ENCODE data around the gene USP21. TPM values are rescaled to one million over a fixed set of nuclear protein-coding genes. Genes with fewer than 3 reads are reported as not detected.

Gene USP21, protein sequence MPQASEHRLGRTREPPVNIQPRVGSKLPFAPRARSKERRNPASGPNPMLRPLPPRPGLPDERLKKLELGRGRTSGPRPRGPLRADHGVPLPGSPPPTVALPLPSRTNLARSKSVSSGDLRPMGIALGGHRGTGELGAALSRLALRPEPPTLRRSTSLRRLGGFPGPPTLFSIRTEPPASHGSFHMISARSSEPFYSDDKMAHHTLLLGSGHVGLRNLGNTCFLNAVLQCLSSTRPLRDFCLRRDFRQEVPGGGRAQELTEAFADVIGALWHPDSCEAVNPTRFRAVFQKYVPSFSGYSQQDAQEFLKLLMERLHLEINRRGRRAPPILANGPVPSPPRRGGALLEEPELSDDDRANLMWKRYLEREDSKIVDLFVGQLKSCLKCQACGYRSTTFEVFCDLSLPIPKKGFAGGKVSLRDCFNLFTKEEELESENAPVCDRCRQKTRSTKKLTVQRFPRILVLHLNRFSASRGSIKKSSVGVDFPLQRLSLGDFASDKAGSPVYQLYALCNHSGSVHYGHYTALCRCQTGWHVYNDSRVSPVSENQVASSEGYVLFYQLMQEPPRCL
- 5.3 and 5.5 TPM in 2 replicates for total RNA-seq

DNA sequence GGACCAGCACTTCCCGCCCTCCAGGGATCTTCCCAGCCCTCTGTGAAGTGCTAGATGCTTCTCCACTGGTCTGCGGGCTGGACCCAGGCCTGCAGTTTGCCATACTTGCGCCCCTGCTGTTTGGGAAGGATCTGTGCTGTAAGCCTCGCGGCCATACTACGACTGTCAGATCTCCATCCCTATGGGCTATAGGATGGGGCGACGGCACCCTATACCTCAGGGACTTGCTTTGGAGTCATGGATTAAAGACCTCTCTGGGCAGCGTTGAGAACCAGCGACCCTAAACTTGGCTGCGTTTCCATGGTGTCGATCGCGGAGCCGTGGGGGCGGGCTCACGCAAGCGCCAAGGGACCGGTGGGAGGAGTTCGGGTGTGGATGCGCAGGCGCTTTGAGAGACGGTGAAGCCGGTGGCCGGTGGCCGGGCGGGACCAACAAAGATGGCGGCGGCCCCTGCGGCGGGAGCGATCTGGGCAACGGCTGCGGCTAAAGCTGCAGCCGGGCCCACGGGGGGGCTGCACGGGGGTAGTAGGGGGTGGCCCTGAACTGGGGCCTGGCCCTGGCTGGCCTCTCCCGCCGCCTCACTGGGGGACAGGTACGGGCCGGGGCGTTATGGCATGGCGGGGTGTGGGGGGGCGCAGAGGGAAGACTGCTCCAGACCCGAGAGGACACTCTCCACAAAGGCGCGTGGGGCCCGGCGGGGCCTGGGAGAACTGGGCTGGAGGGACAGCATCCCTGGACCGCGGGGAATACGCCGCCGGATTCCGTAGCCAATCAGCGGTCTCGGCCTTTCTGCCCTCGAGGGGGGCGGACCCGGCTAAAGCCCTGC lies at the start of gene USP21:
Gene USP21 (plus strand): TSS at position 414 of the 826 bp plus-strand sequence. CDS start 1,141 bp downstream, outside the sequence.

DNA sequence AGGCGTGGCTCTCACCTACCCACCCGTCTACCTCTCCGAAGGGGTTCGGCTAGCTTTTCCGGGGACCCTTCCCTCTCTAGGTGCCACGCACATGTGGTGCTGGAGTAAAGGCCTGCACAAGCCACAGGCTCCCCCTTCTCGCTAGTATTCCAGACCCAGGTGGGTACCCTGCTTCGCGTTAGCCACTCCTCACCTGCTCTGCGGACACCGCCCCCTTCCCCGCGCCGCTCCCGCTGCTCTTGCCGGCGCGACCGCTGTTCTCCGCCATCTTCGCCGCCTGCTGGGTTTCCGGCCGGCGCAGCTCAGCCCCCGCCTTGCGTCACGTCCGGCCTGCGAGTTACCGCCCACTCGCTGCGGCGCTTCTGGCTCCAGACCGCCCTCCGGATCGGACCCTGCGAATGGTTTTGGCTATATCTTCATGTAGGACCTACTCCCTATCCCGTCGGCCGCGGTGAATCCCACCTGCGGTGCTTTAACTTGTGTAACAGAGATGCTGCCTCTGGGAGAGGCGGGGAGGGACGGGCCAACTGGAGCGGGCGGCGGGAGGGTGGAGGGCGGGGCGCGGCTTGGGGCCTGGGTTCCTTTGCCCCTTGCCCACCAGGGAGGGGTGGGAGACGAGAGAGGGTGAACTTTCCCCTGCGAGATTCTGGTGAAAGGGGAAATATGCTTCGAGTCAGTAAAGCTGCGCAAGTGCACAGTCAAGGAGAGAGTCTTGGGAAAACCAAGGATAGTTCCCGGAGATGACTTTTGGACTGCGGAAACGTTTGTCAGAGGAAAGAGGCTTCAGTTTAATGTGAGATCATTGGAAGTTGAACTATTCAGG lies 41.3 kb upstream of the USP21 start, which contains the start of the genes NIT1 and PFDN2:
Gene NIT1 (plus strand): TSS at position 347 of the 823 bp plus-strand sequence. CDS start 72 bp downstream, at position 419.
Gene PFDN2 (minus strand): TSS at position 279 of the 823 bp plus-strand sequence. CDS start 11 bp downstream, at position 268.

DNA sequence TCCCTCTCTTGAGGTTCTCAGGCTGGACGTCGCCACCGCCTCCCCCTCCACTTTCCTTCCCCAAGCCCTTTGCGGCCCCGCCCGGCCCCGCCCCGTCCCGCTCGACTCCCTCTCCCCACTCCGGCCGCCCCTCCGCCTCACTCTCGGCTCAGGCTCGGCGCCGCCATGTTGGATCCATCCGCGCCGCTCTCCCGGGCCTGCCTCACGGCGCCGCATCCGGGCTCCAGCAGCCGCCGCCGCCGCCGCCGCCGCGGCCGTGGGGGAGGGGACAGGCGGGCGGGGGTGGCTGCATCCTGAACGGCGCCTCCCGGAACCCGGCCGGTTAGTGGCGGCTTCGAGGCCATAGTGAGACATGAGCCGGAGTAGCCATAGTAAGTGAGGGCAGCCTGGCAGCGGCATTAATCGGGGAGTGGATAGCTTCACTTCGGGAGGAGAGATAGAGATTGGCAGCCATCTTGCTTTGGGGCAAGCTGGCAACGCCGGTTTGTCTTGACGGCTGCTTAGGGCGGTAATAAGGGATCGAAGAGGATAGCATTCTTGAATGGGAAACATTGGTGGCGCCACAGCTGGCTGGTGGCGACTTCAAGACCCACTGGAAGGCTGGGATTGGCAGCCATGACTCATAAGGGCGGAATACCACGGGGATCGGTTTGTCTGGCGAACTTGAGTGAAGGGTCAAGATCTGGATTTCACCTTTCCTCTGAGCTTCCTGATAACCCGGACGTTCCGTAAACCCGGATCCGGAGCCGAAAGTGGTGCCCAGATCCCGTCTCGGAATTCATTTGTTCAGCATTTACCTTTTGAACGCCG lies 26.7 kb upstream of the USP21 start, which contains the start of gene DEDD:
Gene DEDD (minus strand): TSS at position 258 of the 810 bp plus-strand sequence. CDS start 8,205 bp downstream, outside the sequence.

DNA sequence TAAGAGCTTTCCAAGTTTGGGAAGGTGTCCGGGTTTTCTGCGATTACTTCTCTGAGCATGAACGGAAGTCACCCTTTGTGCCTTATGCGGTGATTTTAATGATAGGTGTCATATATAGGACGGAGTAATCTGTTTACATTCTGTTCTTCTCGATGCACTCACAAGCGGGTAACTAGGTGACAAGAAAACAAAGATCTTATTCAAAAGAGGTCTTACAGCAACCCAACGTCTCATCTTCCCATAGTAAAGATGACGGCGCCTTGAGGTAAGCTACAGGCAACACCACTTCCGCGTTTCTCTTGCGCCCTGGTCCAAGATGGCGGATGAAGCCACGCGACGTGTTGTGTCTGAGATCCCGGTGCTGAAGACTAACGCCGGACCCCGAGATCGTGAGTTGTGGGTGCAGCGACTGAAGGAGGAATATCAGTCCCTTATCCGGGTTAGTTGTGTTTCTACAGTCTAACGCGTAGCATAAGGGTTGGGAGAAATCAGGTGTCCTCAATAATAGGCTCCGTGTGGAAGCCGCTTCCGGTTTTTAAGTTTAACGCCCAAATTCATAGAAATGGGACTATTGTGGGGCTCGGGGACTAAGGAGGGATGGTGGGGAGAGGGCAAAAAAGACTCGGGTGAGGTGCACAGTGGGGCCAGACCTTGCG lies 5.5 kb upstream of the USP21 start, which contains the start of gene UFC1:
Gene UFC1 (plus strand): TSS at position 297 of the 656 bp plus-strand sequence. CDS start 20 bp downstream, at position 317.

DNA sequence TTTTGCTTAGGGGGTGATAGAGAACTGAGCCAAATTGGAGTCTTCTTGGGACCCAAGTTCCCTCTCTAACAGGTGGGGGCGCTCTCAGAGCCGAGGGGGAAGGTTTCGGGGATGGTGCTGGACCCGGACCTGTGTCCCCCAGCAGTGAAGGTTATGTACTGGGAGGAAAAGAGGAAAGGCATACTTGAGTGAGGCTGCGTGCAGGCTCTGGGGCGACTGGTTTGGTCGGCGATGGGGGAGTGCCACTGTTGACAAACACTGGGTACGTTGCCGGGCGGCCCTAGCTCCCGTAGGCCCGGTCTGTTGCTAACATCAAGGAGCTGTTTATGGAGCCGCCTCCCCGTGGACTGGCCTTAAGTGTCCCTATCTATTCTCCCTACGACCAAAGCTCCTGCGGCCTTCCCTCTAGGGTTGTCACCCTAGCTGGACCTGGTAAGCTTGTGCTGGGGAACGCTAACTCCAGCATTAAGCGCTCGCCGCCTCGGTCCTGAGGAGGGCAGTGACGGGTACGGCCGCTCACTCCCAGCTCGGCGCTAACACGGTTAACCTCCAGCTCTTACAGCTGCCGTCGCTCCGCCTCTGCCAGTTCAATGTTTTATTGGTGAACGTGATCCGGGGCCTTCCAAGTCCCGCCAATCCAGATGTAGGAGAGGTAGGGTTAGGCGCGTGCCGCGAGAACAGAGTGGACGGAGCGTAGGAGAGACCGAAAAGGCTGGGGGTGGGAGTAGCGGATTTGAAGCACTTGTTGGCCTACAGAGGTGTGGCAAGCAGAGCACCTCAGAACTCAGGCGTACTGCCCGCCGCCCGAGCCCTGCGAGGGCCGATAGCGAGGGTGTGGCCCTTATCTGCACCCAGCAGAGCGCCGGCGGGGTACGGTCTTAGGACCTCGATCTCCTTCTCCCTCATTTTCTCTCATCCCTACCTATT lies 6.7 kb downstream of the USP21 start, which contains the start of gene PPOX:
Gene PPOX (plus strand): TSS at position 685 of the 927 bp plus-strand sequence. CDS start 422 bp downstream, outside the sequence.

DNA sequence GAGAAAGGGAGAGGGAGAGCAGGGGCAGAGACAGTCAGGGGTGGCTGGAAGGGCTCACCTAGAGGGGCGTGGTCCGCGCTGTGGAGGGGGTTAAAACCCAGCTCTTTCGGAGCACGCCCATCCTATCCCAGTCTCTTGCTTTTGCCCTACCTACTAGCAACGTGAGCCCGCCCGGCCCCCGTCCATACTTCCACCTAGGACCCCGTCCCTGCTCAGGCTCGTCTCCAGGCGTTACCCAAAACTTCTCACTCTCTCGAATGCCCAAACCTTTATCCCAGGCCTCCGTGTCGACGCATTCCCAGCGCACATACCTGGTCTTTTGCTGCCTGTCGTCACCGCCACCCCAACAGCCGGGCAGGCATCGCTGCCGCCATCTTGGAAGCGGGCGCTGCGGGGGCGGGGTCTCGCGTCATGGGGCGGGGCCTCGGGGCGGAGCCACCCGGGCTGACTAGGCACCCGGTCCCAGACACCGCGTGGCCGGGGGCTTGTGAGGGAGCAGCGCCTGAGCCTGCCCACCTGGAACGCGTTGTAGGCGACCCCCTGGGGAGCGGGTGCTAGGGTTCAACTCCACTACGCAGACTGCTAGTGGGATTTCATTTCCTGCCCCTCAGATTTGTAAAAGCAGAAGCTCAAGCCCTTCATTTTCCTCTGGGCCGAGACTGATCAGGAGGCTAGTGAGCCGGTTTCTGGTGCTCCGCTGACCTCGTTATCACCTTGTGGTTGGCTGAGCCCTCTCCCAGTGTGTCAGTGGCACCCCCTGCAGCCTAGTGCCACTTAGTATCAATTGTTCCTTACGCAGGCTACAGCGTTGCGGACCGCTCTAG lies 18.0 kb downstream of the USP21 start, which contains the start of gene B4GALT3:
Gene B4GALT3 (minus strand): TSS at position 396 of the 824 bp plus-strand sequence. CDS start 1,447 bp downstream, outside the sequence.

DNA sequence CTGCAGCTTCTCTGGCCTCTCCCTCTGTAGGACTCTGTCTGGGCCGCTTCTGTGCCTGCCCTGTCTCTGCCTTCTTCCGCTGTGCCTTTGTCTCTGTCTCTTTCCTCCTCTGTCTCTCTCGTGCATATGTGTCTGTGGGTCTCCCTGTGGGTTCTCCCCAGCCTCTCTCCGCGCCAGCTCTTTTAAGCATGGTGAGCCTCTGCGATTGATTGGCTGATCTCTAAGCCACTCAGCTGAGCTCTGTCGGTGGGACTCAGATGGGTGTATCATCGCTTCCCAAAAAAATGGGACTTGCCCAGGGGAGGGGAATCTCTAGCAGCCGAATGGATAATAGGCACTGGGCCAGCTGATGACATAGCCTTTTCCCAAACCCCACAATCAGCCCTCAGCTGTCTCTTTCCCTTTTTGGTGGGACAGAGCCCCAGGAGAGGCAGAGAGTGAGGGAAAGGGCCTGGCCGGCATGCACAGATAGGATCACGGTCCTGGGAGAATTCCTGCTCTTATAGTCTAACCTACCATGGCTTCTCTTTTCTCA lies 39.7 kb downstream of the USP21 start, which contains the start of gene ADAMTS4:
Gene ADAMTS4 (minus strand): TSS at position 158 of the 535 bp plus-strand sequence. CDS start 427 bp downstream, outside the sequence.

DNA sequence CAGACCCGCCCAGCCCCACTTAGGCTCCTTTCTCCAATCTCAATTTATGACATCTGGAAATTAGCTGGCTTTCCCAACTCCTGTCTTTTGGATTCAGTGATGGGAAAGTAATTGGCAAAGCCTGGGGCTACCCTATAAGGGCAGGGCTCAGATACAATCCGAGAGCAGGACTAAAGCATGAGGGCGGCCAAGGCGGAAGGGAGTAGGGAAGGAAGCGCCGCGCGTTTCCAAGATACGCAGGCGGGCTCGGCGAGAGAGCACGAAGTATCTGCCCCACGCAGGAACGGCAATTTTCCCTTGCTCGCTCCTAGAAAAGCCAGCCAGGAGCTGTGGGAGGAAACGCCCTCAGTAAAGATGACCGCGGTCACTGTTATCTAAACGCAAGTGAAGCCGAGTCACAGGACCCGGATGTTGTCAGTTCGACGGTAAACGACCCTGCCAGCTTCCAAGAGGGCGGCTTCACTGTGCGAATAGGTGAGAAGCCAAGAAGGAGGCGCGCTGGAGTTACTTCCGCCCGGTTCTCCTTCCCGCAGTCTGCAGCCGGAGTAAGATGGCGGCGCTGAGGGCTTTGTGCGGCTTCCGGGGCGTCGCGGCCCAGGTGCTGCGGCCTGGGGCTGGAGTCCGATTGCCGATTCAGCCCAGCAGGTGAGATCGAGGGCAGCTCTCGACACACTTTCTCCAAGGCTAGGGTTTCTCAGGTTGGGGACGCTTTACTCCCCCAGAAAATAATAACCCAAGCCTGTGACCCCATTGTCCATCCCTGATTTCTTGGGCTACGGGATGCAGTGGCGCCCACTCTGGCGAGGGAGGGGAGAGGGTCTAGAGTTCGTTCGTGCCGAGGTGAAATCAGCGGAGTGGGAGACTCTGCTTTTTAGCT lies 42.8 kb downstream of the USP21 start, which contains the start of gene NDUFS2:
Gene NDUFS2 (plus strand): TSS at position 532 of the 877 bp plus-strand sequence. CDS start 19 bp downstream, at position 551.

DNA sequence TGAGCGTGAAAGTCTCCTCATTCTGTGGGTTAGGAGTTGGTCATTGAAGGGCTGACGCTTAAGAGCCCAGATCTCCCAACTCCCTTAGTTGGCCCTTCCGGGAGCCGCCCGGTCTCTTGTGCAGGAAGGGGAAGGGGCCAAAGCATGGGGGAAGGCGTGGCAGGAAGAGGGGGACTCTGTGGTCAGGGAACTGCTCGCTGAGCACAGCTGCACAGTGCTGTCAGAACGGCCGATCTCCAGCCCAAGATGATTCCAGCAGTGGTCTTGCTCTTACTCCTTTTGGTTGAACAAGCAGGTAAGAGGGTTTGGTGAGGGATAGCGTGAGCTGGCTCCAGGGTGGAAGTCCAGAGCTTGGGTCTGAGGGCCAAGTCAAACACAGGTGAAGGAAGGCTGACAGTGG lies 55.8 kb downstream of the USP21 start, which contains the start of gene FCER1G:
Gene FCER1G (plus strand): TSS at position 220 of the 400 bp plus-strand sequence. CDS start 27 bp downstream, at position 247.

Other genes with a start within 250 kb of the USP21 start
- not detected in 2 replicates for gene ITLN2, start 204.7 kb upstream of the USP21 start, total RNA-seq
- 4.2 and 11.6 TPM in 2 replicates for gene F11R, start 138.3 kb upstream of the USP21 start, total RNA-seq
- 12.3 and 26.7 TPM in 2 replicates for gene TSTD1, start 120.5 kb upstream of the USP21 start, total RNA-seq
- 73.6 and 80.6 TPM in 2 replicates for gene USF1, start 113.5 kb upstream of the USP21 start, total RNA-seq
- under 0.01 TPM in 1 of 2 replicates, not detected in the other for gene ARHGAP30, start 89.6 kb upstream of the USP21 start, total RNA-seq
- 0.13 TPM in 1 of 2 replicates, not detected in the other for gene NECTIN4, start 69.9 kb upstream of the USP21 start, total RNA-seq
- 1.8 and 3.5 TPM in 2 replicates for gene KLHDC9, start 61.1 kb upstream of the USP21 start, total RNA-seq
- gene PFDN2, start 41.5 kb upstream of the USP21 start, total RNA-seq = 37.0 and 64.9 TPM in 2 replicates
- 20.6 and 23.5 TPM in 2 replicates for gene NIT1, start 41.4 kb upstream of the USP21 start, total RNA-seq
- gene DEDD, start 26.8 kb upstream of the USP21 start, total RNA-seq = 21.8 and 23.8 TPM in 2 replicates
- 129 and 141 TPM in 2 replicates for gene UFC1, start 5.5 kb upstream of the USP21 start, total RNA-seq
- gene PPOX, start 6.9 kb downstream of the USP21 start, total RNA-seq = 11.0 and 13.1 TPM in 2 replicates
- gene B4GALT3, start 18.0 kb downstream of the USP21 start, total RNA-seq = 12.0 and 12.7 TPM in 2 replicates
- 4.2 and 7.5 TPM in 2 replicates for gene ADAMTS4, start 39.6 kb downstream of the USP21 start, total RNA-seq
- gene NDUFS2, start 42.9 kb downstream of the USP21 start, total RNA-seq = 146 and 150 TPM in 2 replicates
- not detected in 2 replicates for gene FCER1G, start 55.8 kb downstream of the USP21 start, total RNA-seq
- not detected in 2 replicates for gene APOA2, start 64.1 kb downstream of the USP21 start, total RNA-seq
- gene TOMM40L, start 66.6 kb downstream of the USP21 start, total RNA-seq = 9.1 and 9.6 TPM in 2 replicates
- not detected in 2 replicates for gene NR1I3, start 78.7 kb downstream of the USP21 start, total RNA-seq
- gene PCP4L1, start 99.2 kb downstream of the USP21 start, total RNA-seq = not detected in 2 replicates
- gene MPZ, start 150.5 kb downstream of the USP21 start, total RNA-seq = 1.6 and 1.7 TPM in 2 replicates
- gene SDHC, start 154.9 kb downstream of the USP21 start, total RNA-seq = 18.9 and 24.4 TPM in 2 replicates
- gene CFAP126, start 208.4 kb downstream of the USP21 start, total RNA-seq = not detected in 2 replicates

Measured in aortic smooth muscle cell (primary cell).